Esophagus squamous epithelium (tissue), 4 donors: ENCODE results near the gene AP4M1.

Source experiments
- POLR2A ChIP-seq, 4 donors: fragments of 450-650 bp; IDR thresholded peaks; one replicate each; pipeline ENCODE4 v1.6.1; 2017; ENCODE audit warnings: antibody characterized with exemption in 4 of 4, mild to moderate bottlenecking in 4 of 4, moderate library complexity in 3 of 4
- TF ChIP-seq, protein P1 (sequence below), 6 experiments: fragments of 450-650 bp in 4 of 6; fragments of 200-600 bp in 2 of 6; sonication (generic) in 2 of 6; IDR thresholded peaks; one replicate each; pipeline ENCODE4 v1.5.1; 2016 to 2019; ENCODE audit warnings: antibody characterized with exemption in 6 of 6, mild to moderate bottlenecking in 4 of 6, moderate library complexity in 4 of 6

- TF ChIP-seq, protein P1, sequence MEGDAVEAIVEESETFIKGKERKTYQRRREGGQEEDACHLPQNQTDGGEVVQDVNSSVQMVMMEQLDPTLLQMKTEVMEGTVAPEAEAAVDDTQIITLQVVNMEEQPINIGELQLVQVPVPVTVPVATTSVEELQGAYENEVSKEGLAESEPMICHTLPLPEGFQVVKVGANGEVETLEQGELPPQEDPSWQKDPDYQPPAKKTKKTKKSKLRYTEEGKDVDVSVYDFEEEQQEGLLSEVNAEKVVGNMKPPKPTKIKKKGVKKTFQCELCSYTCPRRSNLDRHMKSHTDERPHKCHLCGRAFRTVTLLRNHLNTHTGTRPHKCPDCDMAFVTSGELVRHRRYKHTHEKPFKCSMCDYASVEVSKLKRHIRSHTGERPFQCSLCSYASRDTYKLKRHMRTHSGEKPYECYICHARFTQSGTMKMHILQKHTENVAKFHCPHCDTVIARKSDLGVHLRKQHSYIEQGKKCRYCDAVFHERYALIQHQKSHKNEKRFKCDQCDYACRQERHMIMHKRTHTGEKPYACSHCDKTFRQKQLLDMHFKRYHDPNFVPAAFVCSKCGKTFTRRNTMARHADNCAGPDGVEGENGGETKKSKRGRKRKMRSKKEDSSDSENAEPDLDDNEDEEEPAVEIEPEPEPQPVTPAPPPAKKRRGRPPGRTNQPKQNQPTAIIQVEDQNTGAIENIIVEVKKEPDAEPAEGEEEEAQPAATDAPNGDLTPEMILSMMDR (IDR thresholded peaks at IDR 0.05), result no peak
- TF ChIP-seq POLR2A (IDR thresholded peaks at IDR 0.05), result no peak
Measured at GRCh38 chr7:100105534-100105933, 4.1 kb downstream of the AP4M1 start.
